ENCODE measurements around the gene VSTM2L. TPM values are rescaled to one million over a fixed set of nuclear protein-coding genes. Genes with fewer than 3 reads are reported as not detected.

VSTM2L gene
- total RNA-seq, 1 experiment from 2014 or later: 4.8 TPM

- Histone ChIP-seq H3K36me3 (no peaks in the 10 kb centered on the region), H3K4me3 (no peak overlapping the region), H3K4me1 (replicated peaks) (no peaks in the 10 kb centered on the region), H3K27me3 (replicated peaks) (no peaks in the 10 kb centered on the region), H3K27ac (no peak overlapping the region), H3K9me3 (replicated peaks) (no peaks in the 10 kb centered on the region)
- DNase-seq (ENCODE audit: low read depth in 1 of 2, low spot score in 2 of 2): no peak
These were observed 22.6 kb downstream of the VSTM2L start for GRCh38 chr20:37925265-37926165.

DNA sequence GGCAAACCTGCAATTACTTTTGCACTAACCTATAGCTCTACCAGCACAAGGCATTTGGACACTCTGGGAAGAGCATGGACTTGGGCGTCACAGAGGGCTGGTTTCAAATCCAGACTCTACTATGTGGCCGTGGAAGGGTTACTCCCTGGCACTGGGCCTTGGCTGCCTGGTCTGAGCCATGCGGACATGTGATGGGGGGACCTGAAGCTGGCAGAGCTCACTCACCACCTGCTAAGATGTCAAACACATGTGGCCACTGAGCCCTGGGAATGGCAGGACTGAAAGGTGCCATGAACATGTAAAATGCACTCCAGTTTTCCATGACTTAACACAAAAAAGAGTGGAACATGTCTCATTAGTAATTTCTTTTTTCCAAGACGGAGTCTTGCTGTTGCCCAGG lies 23.7 kb downstream of the VSTM2L start:
- H3K27me3 ChIP-seq (replicated peaks): no peaks in the 10 kb centered on the region
- no peaks in the 10 kb centered on the region for H3K4me1 ChIP-seq (replicated peaks)
- H3K36me3 ChIP-seq: no peaks in the 10 kb centered on the region
- no peaks in the 10 kb centered on the region for H3K9me3 ChIP-seq (replicated peaks)
- no peak for DNase-seq (ENCODE audit: low read depth in 1 of 2, low spot score in 2 of 2)
- H3K27ac ChIP-seq: no peak overlapping the region
- no peak overlapping the region for H3K4me3 ChIP-seq

- Histone ChIP-seq H3K4me3 (no peak overlapping the region), H3K4me1 (replicated peaks) (no peaks in the 10 kb centered on the region), H3K9me3 (replicated peaks) (no peaks in the 10 kb centered on the region), H3K27me3 (replicated peaks) (no peaks in the 10 kb centered on the region), H3K36me3 (no peaks in the 10 kb centered on the region), H3K27ac (no peak overlapping the region)
- no peak for DNase-seq (ENCODE audit: low read depth in 1 of 2, low spot score in 2 of 2)
These were observed 24.6 kb downstream of the VSTM2L start for GRCh38 chr20:37927410-37928095.

GRCh38 chr20:37928996-37929682 lies 26.2 kb downstream of the VSTM2L start:
- H3K9me3 ChIP-seq (replicated peaks): no peaks in the 10 kb centered on the region
- no peak for DNase-seq (ENCODE audit: low read depth in 1 of 2, low spot score in 2 of 2)
- no peak overlapping the region for H3K4me3 ChIP-seq
- no peaks in the 10 kb centered on the region for H3K36me3 ChIP-seq
- no peak overlapping the region for H3K27ac ChIP-seq
- H3K4me1 ChIP-seq (replicated peaks): no peaks in the 10 kb centered on the region
- H3K27me3 ChIP-seq (replicated peaks): no peaks in the 10 kb centered on the region

DNA sequence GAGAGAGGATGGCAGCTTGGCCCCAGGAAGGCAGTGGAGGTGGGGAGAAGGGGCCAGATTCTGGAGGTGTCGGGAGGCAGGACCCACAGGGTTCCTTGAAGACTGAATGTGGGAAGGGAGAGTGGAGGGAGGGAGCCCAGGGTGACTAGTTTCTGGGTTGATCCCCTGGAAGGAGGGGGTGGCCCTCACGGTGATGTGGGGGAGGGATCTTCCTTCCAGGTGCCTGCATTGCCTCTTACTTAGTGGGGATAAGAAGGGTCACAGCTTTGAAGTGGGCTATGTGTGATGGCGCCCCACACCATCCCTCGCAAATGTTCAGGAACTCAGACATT lies 26.7 kb downstream of the VSTM2L start:
- DNase-seq (ENCODE audit: low read depth in 1 of 2, low spot score in 2 of 2): no peak
- Histone ChIP-seq H3K4me1 (replicated peaks) (no peaks in the 10 kb centered on the region), H3K4me3 (no peak overlapping the region), H3K36me3 (no peaks in the 10 kb centered on the region), H3K9me3 (replicated peaks) (no peaks in the 10 kb centered on the region), H3K27ac (no peak overlapping the region), H3K27me3 (replicated peaks) (no peaks in the 10 kb centered on the region)

DNA sequence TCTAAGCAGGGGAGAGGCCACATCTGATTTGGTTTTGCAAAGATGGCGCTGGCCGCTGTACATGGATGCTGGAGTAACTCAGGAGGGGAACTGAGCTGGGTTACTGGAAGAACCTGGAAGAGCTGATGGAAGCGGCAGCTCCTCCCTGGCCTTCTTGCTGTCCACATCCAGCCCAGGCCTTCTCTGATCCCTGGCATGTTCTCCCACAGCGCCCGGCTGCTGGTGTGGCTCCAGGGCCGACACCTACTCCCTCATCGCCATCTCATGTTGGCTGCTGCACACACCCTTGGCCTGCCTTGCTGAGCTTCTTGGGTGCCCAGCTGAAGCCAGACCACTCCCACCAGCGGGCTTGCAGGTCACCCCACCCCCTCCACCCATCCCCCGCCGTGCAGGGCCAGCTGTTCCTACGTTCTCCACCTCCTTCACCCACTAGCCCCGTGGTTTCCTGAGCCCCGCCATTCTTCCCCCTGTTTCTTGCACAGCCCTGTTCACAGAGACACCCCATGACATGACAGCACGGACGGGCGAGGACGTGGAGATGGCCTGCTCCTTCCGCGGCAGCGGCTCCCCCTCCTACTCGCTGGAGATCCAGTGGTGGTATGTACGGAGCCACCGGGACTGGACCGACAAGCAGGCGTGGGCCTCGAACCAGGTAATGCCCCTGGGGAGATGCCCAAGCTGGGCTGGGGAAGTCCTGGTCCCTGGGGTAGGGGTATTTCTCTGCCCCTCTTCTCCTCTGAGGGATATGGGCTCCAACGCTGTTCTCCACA lies 28.4 kb downstream of the VSTM2L start:
- Histone ChIP-seq H3K4me1 (replicated peaks) (no peaks in the 10 kb centered on the region), H3K27ac (no peak overlapping the region), H3K4me3 (no peak overlapping the region)

GRCh38 chr20:37932074-37932473 lies 29.1 kb downstream of the VSTM2L start:
- Histone ChIP-seq H3K27me3 (replicated peaks) (no peaks in the 10 kb centered on the region), H3K36me3 (no peaks in the 10 kb centered on the region), H3K9me3 (replicated peaks) (no peaks in the 10 kb centered on the region), H3K4me1 (replicated peaks) (no peaks in the 10 kb centered on the region), H3K27ac (no peak overlapping the region), H3K4me3 (no peak overlapping the region)
- no peak for DNase-seq (ENCODE audit: low read depth in 1 of 2, low spot score in 2 of 2)

More for the DNA sequence above, 28.4 kb downstream of the VSTM2L start:
- Histone ChIP-seq H3K27me3 (replicated peaks) (no peaks in the 10 kb centered on the region), H3K36me3 (no peaks in the 10 kb centered on the region), H3K9me3 (replicated peaks) (no peaks in the 10 kb centered on the region)
- no peak for DNase-seq (ENCODE audit: low read depth in 1 of 2, low spot score in 2 of 2)

DNA sequence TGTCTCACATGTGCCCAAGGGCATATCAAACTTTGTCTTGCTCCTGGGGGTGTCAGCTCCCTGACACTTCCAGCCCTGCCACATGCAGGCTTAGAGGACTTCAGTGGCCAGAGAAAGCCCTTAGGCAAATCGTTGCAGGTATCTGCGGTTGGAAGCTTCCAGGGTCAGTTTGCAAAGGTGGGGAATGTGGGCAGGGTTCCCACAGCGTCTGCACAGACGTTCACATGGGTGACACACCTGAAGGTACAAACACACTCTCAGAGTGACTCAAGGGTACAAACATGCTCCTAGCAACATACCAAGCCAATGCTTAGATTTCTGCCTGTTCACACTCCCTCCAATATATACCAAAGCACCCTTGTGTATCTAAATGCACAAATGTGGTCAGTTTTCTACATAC lies 30.0 kb downstream of the VSTM2L start:
- Histone ChIP-seq H3K36me3 (no peaks in the 10 kb centered on the region), H3K9me3 (replicated peaks) (no peaks in the 10 kb centered on the region), H3K27ac (no peak overlapping the region), H3K4me1 (replicated peaks) (no peaks in the 10 kb centered on the region), H3K4me3 (no peak overlapping the region), H3K27me3 (replicated peaks) (no peaks in the 10 kb centered on the region)
- DNase-seq (ENCODE audit: low read depth in 1 of 2, low spot score in 2 of 2): no peak

DNA sequence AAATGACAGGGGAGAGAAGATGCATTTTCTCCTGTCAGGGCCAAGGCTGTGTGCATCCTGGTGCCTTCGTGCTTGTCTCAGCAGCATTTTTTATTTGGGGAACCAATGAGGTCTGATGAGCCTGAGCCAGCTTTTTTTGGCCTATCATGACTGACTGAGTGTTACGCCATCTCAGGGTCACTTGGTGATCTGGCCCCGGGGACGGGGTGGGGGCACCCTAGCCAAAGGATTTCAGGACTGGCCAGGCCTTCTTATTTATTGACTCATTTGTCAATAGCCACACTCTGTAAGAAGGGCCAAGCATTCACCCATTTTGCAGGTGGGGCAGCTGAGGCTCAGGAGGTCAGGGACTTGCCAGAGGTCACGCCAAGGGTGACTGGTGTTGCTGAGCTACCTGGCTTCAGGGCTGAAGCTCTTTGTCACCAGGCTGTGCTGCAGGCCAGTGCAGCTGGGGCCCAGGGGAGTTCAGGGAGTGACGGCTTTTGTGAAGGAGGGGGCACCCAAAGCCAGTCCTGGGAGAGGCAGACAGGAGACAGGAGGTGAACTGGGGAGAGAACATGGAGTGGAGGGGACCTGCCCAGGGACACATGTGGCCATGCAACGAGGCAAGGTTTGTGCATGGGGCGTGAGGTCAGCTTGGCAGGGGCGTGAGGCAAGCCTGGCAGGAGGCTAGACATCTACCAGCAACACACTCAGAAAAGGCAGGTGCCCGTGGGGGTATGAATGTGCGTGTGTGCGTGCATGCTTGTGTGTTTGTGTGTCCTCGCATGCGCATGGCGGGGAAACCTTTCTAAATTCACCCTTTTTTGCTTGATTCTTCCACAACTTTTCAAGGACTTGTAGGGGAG lies 31.1 kb downstream of the VSTM2L start:
- H3K36me3 ChIP-seq: no peaks in the 10 kb centered on the region
- H3K4me3 ChIP-seq: no peak overlapping the region
- H3K9me3 ChIP-seq (replicated peaks): no peaks in the 10 kb centered on the region
- H3K27ac ChIP-seq: no peak overlapping the region
- H3K4me1 ChIP-seq (replicated peaks): no peaks in the 10 kb centered on the region
- no peak for DNase-seq (ENCODE audit: low read depth in 1 of 2, low spot score in 2 of 2)
- no peaks in the 10 kb centered on the region for H3K27me3 ChIP-seq (replicated peaks)

DNA sequence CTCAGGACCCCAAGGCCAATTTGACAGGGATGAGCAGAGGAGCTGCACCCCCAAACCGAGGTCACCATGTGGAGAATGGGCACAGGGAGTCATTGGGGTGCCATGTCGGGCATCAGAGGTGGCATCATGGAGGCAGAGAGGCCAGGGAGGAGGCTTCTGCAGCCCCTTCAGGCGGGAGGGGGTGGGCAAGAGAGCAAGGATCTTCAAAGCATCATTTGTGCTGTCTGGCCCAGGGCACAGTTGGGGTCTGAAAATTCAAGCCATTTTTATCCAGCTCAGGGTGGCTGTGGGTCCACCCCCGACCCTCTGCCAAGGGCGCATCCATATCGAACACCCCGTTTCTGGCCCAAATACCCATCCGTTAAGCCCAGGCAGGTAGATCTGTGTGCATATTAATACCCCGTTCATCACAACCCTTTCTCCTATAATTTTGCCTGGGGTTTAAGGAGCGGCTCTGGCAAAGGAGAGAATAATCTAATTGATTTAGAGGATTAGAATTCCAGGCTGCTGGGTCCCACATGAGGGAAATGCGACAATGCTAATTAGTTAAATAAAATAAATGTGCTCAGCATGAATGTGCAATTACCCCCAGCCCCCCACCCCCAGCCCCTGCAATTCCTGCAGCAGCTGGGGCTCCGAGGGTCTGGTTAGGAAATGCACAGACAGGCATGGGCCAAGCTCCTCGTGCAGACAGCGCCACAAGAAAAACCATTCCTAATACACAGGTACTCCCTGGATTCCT lies 31.9 kb downstream of the VSTM2L start:
- Histone ChIP-seq H3K36me3 (no peaks in the 10 kb centered on the region), H3K4me1 (replicated peaks) (no peaks in the 10 kb centered on the region), H3K4me3 (no peak overlapping the region), H3K9me3 (replicated peaks) (no peaks in the 10 kb centered on the region), H3K27me3 (replicated peaks) (no peaks in the 10 kb centered on the region), H3K27ac (no peak overlapping the region)
- DNase-seq (ENCODE audit: low read depth in 1 of 2, low spot score in 2 of 2): no peak

- H3K27me3 ChIP-seq (replicated peaks): no peaks in the 10 kb centered on the region
- H3K4me3 ChIP-seq: no peak overlapping the region
- no peak for DNase-seq (ENCODE audit: low read depth in 1 of 2, low spot score in 2 of 2)
- no peak overlapping the region for H3K27ac ChIP-seq
- no peaks in the 10 kb centered on the region for H3K4me1 ChIP-seq (replicated peaks)
- H3K36me3 ChIP-seq: no peaks in the 10 kb centered on the region
- H3K9me3 ChIP-seq (replicated peaks): no peaks in the 10 kb centered on the region
These were observed 32.5 kb downstream of the VSTM2L start for GRCh38 chr20:37935435-37935834.

DNA sequence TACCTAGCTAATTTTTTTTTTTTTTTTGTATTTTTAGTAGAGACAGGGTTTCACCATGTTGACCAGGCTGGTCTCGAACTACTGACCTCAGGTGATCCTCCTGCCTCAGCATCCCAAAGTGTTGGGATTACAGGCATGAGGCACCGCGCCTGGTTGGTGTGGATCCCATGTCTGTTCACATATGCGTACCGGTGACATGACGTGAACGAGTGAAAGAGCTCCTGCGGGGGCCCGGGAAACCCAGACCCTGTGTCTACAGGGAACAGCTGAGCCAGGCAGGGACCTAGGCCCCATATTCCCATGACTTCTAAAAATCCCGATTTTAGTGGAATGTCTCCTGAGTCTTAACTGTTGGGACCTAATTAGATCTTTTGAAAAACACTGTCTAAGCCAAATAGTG lies 33.1 kb downstream of the VSTM2L start:
- H3K4me3 ChIP-seq: no peak overlapping the region
- no peak overlapping the region for H3K27ac ChIP-seq
- H3K36me3 ChIP-seq: no peaks in the 10 kb centered on the region
- DNase-seq (ENCODE audit: low read depth in 1 of 2, low spot score in 2 of 2): no peak
- H3K27me3 ChIP-seq (replicated peaks): no peaks in the 10 kb centered on the region
- H3K4me1 ChIP-seq (replicated peaks): no peaks in the 10 kb centered on the region
- no peaks in the 10 kb centered on the region for H3K9me3 ChIP-seq (replicated peaks)

Measured in SJSA1 (cell line).